Fibroblast of skin of abdomen (primary cell): Measurements from ENCODE around the gene CHN2. TPM values are rescaled to one million over a fixed set of nuclear protein-coding genes. Genes with fewer than 3 reads are reported as not detected.

ENCODE experiments used
- DNase-seq: peaks from one replicate; pipeline ENCODE4 v3.0.0-alpha.2; 2013
- polyA plus RNA-seq, 2 experiments: library from polyadenylated mRNA; unstranded; fragments of 120-200 nt; gene quantifications; one replicate each; pipeline ENCODE4 v1.2.1, GENCODE V29; 2013; ENCODE audit not compliant: insufficient read length in 2 of 2

Gene CHN2
- polyA plus RNA-seq (2013, experiment 1 of 2; ENCODE audit: insufficient read length) = 0.27 TPM
- 0.57 TPM for polyA plus RNA-seq (2013, experiment 2 of 2; ENCODE audit: insufficient read length)

GRCh38 chr7:29194594-29195427 lies at the start of gene CHN2:
CHN2 (plus strand) TSS chr7:29194775.
- peak; percentile 28 for DNase-seq

- DNase-seq = no peak
Measured at GRCh38 chr7:29145553-29146056, 49.0 kb upstream of the CHN2 start.

GRCh38 chr7:29146057-29146706 lies 48.4 kb upstream of the CHN2 start, which contains the start of gene CPVL:
CPVL (minus strand) TSS chr7:29146537; CDS start chr7:29121061, 25,476 bp downstream.
- no peak for DNase-seq

- DNase-seq = no peak
Measured at GRCh38 chr7:29146888-29147609, 47.5 kb upstream of the CHN2 start.

- DNase-seq = no peak
Measured at GRCh38 chr7:29147821-29148220, 46.8 kb upstream of the CHN2 start.

- DNase-seq = no peak
Measured at GRCh38 chr7:29149036-29149435, 45.5 kb upstream of the CHN2 start.

GRCh38 chr7:29150856-29151255 lies 43.7 kb upstream of the CHN2 start:
- DNase-seq = no peak

- no peak for DNase-seq
Measured at GRCh38 chr7:29154076-29154475, 40.5 kb upstream of the CHN2 start.

DNA sequence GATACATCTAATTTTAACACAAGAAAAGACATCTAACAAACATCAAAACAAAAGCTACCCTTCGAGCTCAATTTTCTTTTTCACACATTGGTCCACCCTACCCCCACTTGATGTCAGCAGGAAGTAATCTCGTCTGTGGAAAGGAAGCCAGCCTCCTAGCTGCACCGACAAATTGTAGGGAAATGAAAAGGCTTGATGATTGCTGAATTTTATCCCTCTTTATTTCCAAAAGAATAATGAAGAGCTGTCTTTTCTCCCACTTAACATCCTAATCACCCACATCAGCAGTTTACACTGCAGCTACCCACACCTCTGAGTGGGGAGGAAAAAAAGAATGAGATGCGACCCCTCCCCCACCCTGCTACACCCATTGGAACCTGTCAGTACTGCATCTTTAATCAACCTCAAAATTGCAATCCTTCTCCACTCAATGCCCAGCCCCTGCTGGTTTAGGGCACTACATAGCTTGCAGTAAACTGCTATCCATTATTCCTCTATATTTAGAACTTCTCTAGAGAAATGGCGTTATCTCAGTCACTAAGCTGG lies 37.6 kb upstream of the CHN2 start:
- DNase-seq = no peak

- no peak for DNase-seq
Measured at GRCh38 chr7:29158795-29159423, 35.7 kb upstream of the CHN2 start.

GRCh38 chr7:29160080-29160479 lies 34.5 kb upstream of the CHN2 start:
- DNase-seq = no peak

DNA sequence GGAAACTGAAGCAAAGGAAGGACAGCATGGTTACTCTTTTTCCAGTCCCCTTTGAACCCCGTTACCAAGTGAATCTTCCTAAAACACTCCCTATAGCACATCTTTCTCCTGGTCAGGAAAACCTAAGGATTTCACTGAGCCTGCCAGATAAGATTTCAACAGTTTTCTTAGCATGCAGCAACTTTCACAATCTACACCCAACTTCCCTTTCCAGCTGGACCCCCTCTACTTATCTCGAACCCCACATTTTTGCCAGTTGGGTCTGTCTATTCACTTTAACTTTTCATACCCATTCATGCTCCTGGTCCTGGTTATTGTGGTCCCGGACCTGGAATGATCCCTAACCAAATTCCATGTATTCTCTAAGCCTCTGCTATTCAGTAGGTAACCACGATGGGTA lies 33.3 kb upstream of the CHN2 start:
- DNase-seq = no peak

GRCh38 chr7:29162577-29162976 lies 32.0 kb upstream of the CHN2 start:
- DNase-seq = no peak

- DNase-seq = no peak
Measured at GRCh38 chr7:29163854-29164253, 30.7 kb upstream of the CHN2 start.

- DNase-seq = no peak
Measured at GRCh38 chr7:29167721-29168120, 26.9 kb upstream of the CHN2 start.

- no peak for DNase-seq
Measured at GRCh38 chr7:29170781-29171180, 23.8 kb upstream of the CHN2 start.

GRCh38 chr7:29173458-29173857 lies 21.1 kb upstream of the CHN2 start:
- no peak for DNase-seq

DNA sequence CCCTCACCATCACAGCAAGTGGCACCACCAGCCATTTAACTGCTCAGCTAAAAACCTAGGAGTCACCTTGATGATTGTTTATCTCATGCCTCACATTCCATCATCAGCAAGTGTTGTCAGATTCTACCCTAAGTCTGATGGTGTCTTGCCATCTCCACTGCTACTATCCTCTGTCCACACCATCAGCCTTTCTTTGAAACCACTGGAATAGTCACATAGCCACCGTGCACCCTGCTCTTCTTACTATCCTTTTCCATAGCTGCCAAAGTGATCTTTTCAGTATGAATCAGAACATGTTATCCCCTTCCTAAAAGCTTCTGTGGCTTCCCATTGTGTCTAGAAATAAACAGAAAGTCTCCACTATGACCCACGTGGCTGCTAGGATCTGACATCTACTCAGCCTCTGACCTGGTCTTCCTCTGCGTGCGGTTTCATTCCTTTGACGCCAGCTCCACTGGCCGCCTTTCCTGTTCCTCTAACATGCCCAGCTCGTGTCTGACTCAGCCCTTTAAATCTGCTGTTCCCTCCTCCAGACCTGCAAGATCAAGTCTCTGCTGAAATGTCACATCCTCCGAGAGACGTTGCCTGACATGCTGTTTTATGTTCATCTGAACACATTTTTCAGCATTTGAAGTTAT lies 16.5 kb upstream of the CHN2 start:
- DNase-seq = no peak

- DNase-seq = no peak
Measured at GRCh38 chr7:29179115-29179514, 15.5 kb upstream of the CHN2 start.

- DNase-seq = no peak
Measured at GRCh38 chr7:29184599-29184998, 10.0 kb upstream of the CHN2 start.

- DNase-seq = no peak
Measured at GRCh38 chr7:29185613-29186012, 9.0 kb upstream of the CHN2 start.

DNA sequence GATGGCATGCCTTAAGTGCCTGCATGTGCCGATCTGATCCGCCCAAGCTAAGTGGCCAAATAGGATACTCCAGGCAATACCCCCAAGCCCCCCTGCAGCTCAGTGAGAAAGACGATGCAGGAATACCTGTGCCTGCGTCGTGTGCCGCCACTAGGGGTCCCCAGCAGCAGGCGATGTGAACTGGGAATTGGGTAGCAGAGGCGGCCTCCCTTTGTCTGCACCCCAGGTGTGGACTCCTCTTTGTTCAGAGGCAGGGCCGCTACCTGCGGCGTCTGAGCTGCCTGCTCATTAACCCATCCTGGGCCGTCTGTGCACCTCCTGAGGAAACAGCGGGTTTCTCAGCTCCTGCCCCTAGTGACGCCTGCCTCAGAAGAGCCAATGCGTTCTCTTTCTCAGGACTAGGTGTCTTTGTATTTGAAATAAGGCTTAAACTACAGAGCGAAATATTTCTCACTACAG lies 4.8 kb upstream of the CHN2 start:
- DNase-seq = peak; percentile 20
